ENCODE measurements around the gene TESK2.

- TF ChIP-seq GATA3 (IDR thresholded peaks at IDR 0.05; ENCODE audit: low read depth, low read length) (no peak), GATA2 (IDR thresholded peaks at IDR 0.05; ENCODE audit: low read depth, low read length) (no peak)
Measured at GRCh38 chr1:45531873-45532272, 40.9 kb upstream of the TESK2 start.

Measured in SH-SY5Y (cell line).